Smooth muscle cell (in vitro differentiated cells): Measurements from ENCODE around the gene TCERG1L. TPM values are rescaled to one million over a fixed set of nuclear protein-coding genes. Genes with fewer than 3 reads are reported as not detected.
"Not testable (repeated sequence)": the region's sequence is repeated elsewhere in the genome, so short reads cannot be mapped to it uniquely, and the experiment has no call there.

Source experiments
- DNase-seq: peaks from one replicate; lab custom pipeline; 2025; ENCODE audit not compliant: unreplicated experiment; lab: John Stamatoyannopoulos, UW
- H2AFZ ChIP-seq: fragments of 200-600 bp; sonication (generic); 2 replicates; pipeline ENCODE4 v1.6.0; 2016; ENCODE audit warnings: antibody characterized with exemption, low read depth, mild to moderate bottlenecking
- H3F3A ChIP-seq: fragments of 200-600 bp; sonication (generic); 2 replicates; pipeline ENCODE4 v1.6.0; 2017; ENCODE audit warnings: antibody characterized with exemption, low read depth
- H3K27ac ChIP-seq: fragments of 200-600 bp; sonication (generic); 2 replicates; pipeline ENCODE4 v1.5.1; 2016; ENCODE audit warnings: low read depth, mild to moderate bottlenecking
- H3K27me3 ChIP-seq: fragments of 200-600 bp; sonication (generic); 2 replicates; pipeline ENCODE4 v1.6.1; 2016; ENCODE audit warnings: low read depth, mild to moderate bottlenecking
- H3K36me3 ChIP-seq: fragments of 200-600 bp; sonication (generic); 2 replicates; pipeline ENCODE4 v1.5.1; 2016; ENCODE audit warnings: low read depth
- H3K4me1 ChIP-seq: fragments of 200-600 bp; sonication (generic); 2 replicates; pipeline ENCODE4 v1.5.1; 2016; ENCODE audit warnings: low read depth
- H3K4me2 ChIP-seq: fragments of 200-600 bp; sonication (generic); 2 replicates; pipeline ENCODE4 v1.6.0; 2016; ENCODE audit warnings: mild to moderate bottlenecking
- H3K4me3 ChIP-seq: fragments of 200-600 bp; sonication (generic); 2 replicates; pipeline ENCODE4 v1.5.1; 2016; ENCODE audit warnings: mild to moderate bottlenecking
- H3K79me2 ChIP-seq: fragments of 200-600 bp; sonication (generic); 2 replicates; pipeline ENCODE4 v1.6.0; 2016; ENCODE audit warnings: low read depth, mild to moderate bottlenecking
- H3K9ac ChIP-seq: fragments of 200-600 bp; sonication (generic); 2 replicates; pipeline ENCODE4 v1.6.0; 2016; ENCODE audit warnings: low read depth
- H3K9me3 ChIP-seq: fragments of 200-600 bp; sonication (generic); replicated peaks from 2 replicates; pipeline ENCODE4 v1.5.1; 2016; ENCODE audit warnings: low read depth
- H4K20me1 ChIP-seq: fragments of 200-600 bp; sonication (generic); 2 replicates; pipeline ENCODE4 v1.6.0; 2016; ENCODE audit warnings: low read depth
- CTCF ChIP-seq: fragments of 200-600 bp; sonication (generic); IDR thresholded peaks from 2 replicates; pipeline ENCODE4 v1.5.1; 2017; ENCODE audit warnings: borderline replicate concordance, mild to moderate bottlenecking, antibody characterized with exemption; ENCODE audit not compliant: insufficient read depth, poor library complexity, severe bottlenecking
- WGBS: methylation state at CpG from one replicate; pipeline ENCODE4 v1.1.7; 2016; ENCODE audit warnings: low lambda C conversion rate; 5-methylcytosine and 5-hydroxymethylcytosine counted together
- polyA plus RNA-seq: library from polyadenylated mRNA; unstranded; fragments of >200 nt; fragmentation: Nextera tagmentation; extraction: Ambion mirVana; gene quantifications from 2 replicates; pipeline ENCODE4 v1.2.1, GENCODE V29; 2016
- total RNA-seq: library from RNA; depleted of rRNA; stranded (reverse); fragments of >200 nt; gene quantifications from 2 replicates; pipeline ENCODE4 v1.2.3, GENCODE V29; 2014

The TCERG1L gene
- total and polyA plus RNA-seq, 2 experiments from 2014 or later = not detected

- Histone ChIP-seq H2AFZ (no peak overlapping the region), H4K20me1 (no peaks in the 10 kb centered on the region), H3F3A (no peaks in the 10 kb centered on the region), H3K36me3 (no peaks in the 10 kb centered on the region), H3K4me1 (no peaks in the 10 kb centered on the region), H3K79me2 (no peaks in the 10 kb centered on the region), H3K27ac (no peak overlapping the region), H3K9ac (no peak overlapping the region), H3K27me3 (no peaks in the 10 kb centered on the region), H3K4me3 (no peak overlapping the region), H3K9me3 (no peaks in the 10 kb centered on the region), H3K4me2 (no peak overlapping the region)
- DNase-seq = no peak
- no peak for TF ChIP-seq CTCF
- WGBS = 85% methylated on average over 17 of the region's 17 CpGs
Measured at GRCh38 chr10:131154306-131155025, 157.1 kb downstream of the TCERG1L start.

- not testable (repeated sequence) for H2AFZ ChIP-seq, H3K27ac ChIP-seq, H3F3A ChIP-seq, H3K4me1 ChIP-seq, H3K4me3 ChIP-seq, H3K27me3 ChIP-seq, H3K9ac ChIP-seq, DNase-seq, H3K9me3 ChIP-seq, H4K20me1 ChIP-seq, H3K36me3 ChIP-seq, H3K4me2 ChIP-seq, H3K79me2 ChIP-seq
Measured at GRCh38 chr10:131152456-131152855, 159.1 kb downstream of the TCERG1L start.

GRCh38 chr10:131150126-131150525, 161.4 kb downstream of the TCERG1L start:
- Histone ChIP-seq H4K20me1 (no peaks in the 10 kb centered on the region), H3K36me3 (no peaks in the 10 kb centered on the region), H3K4me3 (no peak overlapping the region), H3K9ac (no peak overlapping the region), H3F3A (no peaks in the 10 kb centered on the region), H3K27me3 (no peaks in the 10 kb centered on the region), H3K27ac (no peak overlapping the region), H3K4me2 (no peak overlapping the region), H3K79me2 (no peaks in the 10 kb centered on the region), H3K9me3 (no peaks in the 10 kb centered on the region), H2AFZ (no peak overlapping the region), H3K4me1 (peaks cover under 1% of the 10 kb centered on the region)
- no peak for TF ChIP-seq CTCF
- DNase-seq = no peak
- WGBS = 47% methylated on average over 4 of the region's 4 CpGs

GRCh38 chr10:131149586-131149985, 161.9 kb downstream of the TCERG1L start:
- Histone ChIP-seq H3F3A (no peaks in the 10 kb centered on the region), H3K4me2 (no peak overlapping the region), H2AFZ (no peak overlapping the region), H3K79me2 (no peaks in the 10 kb centered on the region), H3K27me3 (no peaks in the 10 kb centered on the region), H3K9me3 (no peaks in the 10 kb centered on the region), H3K9ac (no peak overlapping the region), H3K4me3 (no peak overlapping the region), H3K36me3 (no peaks in the 10 kb centered on the region), H3K4me1 (peaks cover 5% of the 10 kb centered on the region), H3K27ac (no peak overlapping the region), H4K20me1 (no peaks in the 10 kb centered on the region)
- WGBS = 80% methylated on average over 10 of the region's 10 CpGs
- TF ChIP-seq CTCF = no peak
- DNase-seq = no peak
